MM.1S (cell line): Measurements from ENCODE around the gene SRSF8.

ENCODE experiments used
- DNase-seq: peaks from one replicate; pipeline ENCODE4 v3.0.0-alpha.2; 2015
- H2AFZ ChIP-seq: fragments of 300-600 bp; sonication (generic); 2 replicates; pipeline ENCODE4 v1.6.0; 2016; ENCODE audit warnings: antibody characterized with exemption, low read length
- H3F3A ChIP-seq: fragments of 300-600 bp; sonication (generic); 2 replicates; pipeline ENCODE4 v1.6.1; 2016; ENCODE audit warnings: mild to moderate bottlenecking, antibody characterized with exemption, low read length, moderate library complexity, mixed read lengths; ENCODE audit not compliant: insufficient read depth
- H3K27ac ChIP-seq: fragments of 300-600 bp; sonication (generic); 2 replicates; pipeline ENCODE4 v1.5.1; 2016; ENCODE audit warnings: mild to moderate bottlenecking, low read length
- H3K27me3 ChIP-seq: fragments of 300-600 bp; sonication (generic); replicated peaks from 2 replicates; pipeline ENCODE4 v1.6.0; 2016; ENCODE audit warnings: low read length; ENCODE audit not compliant: insufficient read depth
- H3K36me3 ChIP-seq: fragments of 300-600 bp; sonication (generic); replicated peaks from 2 replicates; pipeline ENCODE4 v1.6.1; 2016; ENCODE audit warnings: mild to moderate bottlenecking, low read length, mixed read lengths; ENCODE audit not compliant: insufficient read depth
- H3K4me1 ChIP-seq: fragments of 300-600 bp; sonication (generic); 2 replicates; pipeline ENCODE4 v1.6.1; 2016; ENCODE audit warnings: low read length, mixed read lengths
- H3K4me2 ChIP-seq: fragments of 300-600 bp; sonication (generic); 2 replicates; pipeline ENCODE4 v1.6.0; 2016; ENCODE audit warnings: low read depth, low read length
- H3K4me3 ChIP-seq: fragments of 300-600 bp; sonication (generic); 2 replicates; pipeline ENCODE4 v1.5.1; 2016; ENCODE audit warnings: low read length, mixed read lengths
- H3K79me2 ChIP-seq: fragments of 300-600 bp; sonication (generic); 2 replicates; pipeline ENCODE4 v1.6.1; 2016; ENCODE audit warnings: mixed run types, low read length, mixed read lengths
- H3K9ac ChIP-seq: fragments of 300-600 bp; sonication (generic); 2 replicates; pipeline ENCODE4 v1.6.1; 2016; ENCODE audit warnings: low read length, mixed read lengths
- H3K9me2 ChIP-seq: fragments of 300-600 bp; sonication (generic); replicated peaks from 2 replicates; pipeline ENCODE4 v1.6.1; 2016; ENCODE audit warnings: mild to moderate bottlenecking, low read length, mixed read lengths; ENCODE audit not compliant: insufficient read depth
- H3K9me3 ChIP-seq: fragments of 300-600 bp; sonication (generic); replicated peaks from 2 replicates; pipeline ENCODE4 v1.6.1; 2016; ENCODE audit warnings: mild to moderate bottlenecking, low read length, mixed read lengths; ENCODE audit not compliant: insufficient read depth
- H4K20me1 ChIP-seq: fragments of 300-600 bp; sonication (generic); 2 replicates; pipeline ENCODE4 v1.6.1; 2016; ENCODE audit warnings: mild to moderate bottlenecking, low read length, moderate library complexity, mixed read lengths; ENCODE audit not compliant: insufficient read depth
- CTCF ChIP-seq: fragments of 300-600 bp; sonication (generic); IDR thresholded peaks from 2 replicates; pipeline ENCODE4 v1.5.1; 2016; ENCODE audit warnings: antibody characterized with exemption, low read length, mixed read lengths
- EZH2 ChIP-seq: fragments of 300-600 bp; sonication (generic); optimal IDR thresholded peaks from 2 replicates; pipeline ENCODE3; 2017; ENCODE audit warnings: low read depth, mild to moderate bottlenecking, antibody characterized with exemption, low read length, mixed read lengths
- EZH2phosphoT487 ChIP-seq: fragments of 300-600 bp; sonication (generic); IDR thresholded peaks from 2 replicates; pipeline ENCODE4 v1.6.1; 2018; ENCODE audit warnings: antibody characterized with exemption, low read length

SRSF8 gene

GRCh38 chr11:95101935-95102334 lies 35.2 kb downstream of the SRSF8 start:
- H4K20me1 ChIP-seq, result no peaks in the 10 kb centered on the region
- TF ChIP-seq EZH2 (no peak), CTCF (no peak), EZH2phosphoT487 (no peak)
- H3K27me3 ChIP-seq, result no peaks in the 10 kb centered on the region
- H3K9me3 ChIP-seq, result no peaks in the 10 kb centered on the region
- H3K9ac ChIP-seq, result no peak overlapping the region
- no peak overlapping the region for H3K27ac ChIP-seq
- H3K36me3 ChIP-seq, result no peaks in the 10 kb centered on the region
- no peak overlapping the region for H3K4me2 ChIP-seq
- H3K79me2 ChIP-seq, result no peaks in the 10 kb centered on the region
- no peaks in the 10 kb centered on the region for H3K4me1 ChIP-seq
- no peak overlapping the region for H3K4me3 ChIP-seq
- no peak overlapping the region for H2AFZ ChIP-seq
- H3K9me2 ChIP-seq, result no peaks in the 10 kb centered on the region
- no peak for DNase-seq
- no peaks in the 10 kb centered on the region for H3F3A ChIP-seq

GRCh38 chr11:95102733-95103132 lies 36.0 kb downstream of the SRSF8 start:
- no peak for DNase-seq
- no peak overlapping the region for H2AFZ ChIP-seq
- H3K4me1 ChIP-seq, result no peaks in the 10 kb centered on the region
- H3K27me3 ChIP-seq, result no peaks in the 10 kb centered on the region
- no peaks in the 10 kb centered on the region for H3F3A ChIP-seq
- no peak overlapping the region for H3K9ac ChIP-seq
- H3K36me3 ChIP-seq, result no peaks in the 10 kb centered on the region
- H3K4me2 ChIP-seq, result no peak overlapping the region
- H3K9me3 ChIP-seq, result no peaks in the 10 kb centered on the region
- no peaks in the 10 kb centered on the region for H3K79me2 ChIP-seq
- no peak overlapping the region for H3K27ac ChIP-seq
- TF ChIP-seq CTCF (no peak), EZH2phosphoT487 (no peak), EZH2 (no peak)
- H4K20me1 ChIP-seq, result no peaks in the 10 kb centered on the region
- no peak overlapping the region for H3K4me3 ChIP-seq
- H3K9me2 ChIP-seq, result no peaks in the 10 kb centered on the region

- no peaks in the 10 kb centered on the region for H3K79me2 ChIP-seq
- H3K27me3 ChIP-seq, result no peaks in the 10 kb centered on the region
- H3K36me3 ChIP-seq, result no peaks in the 10 kb centered on the region
- H4K20me1 ChIP-seq, result no peaks in the 10 kb centered on the region
- H3K4me1 ChIP-seq, result no peaks in the 10 kb centered on the region
- no peak overlapping the region for H2AFZ ChIP-seq
- H3K27ac ChIP-seq, result no peak overlapping the region
- TF ChIP-seq EZH2phosphoT487 (no peak), EZH2 (no peak), CTCF (no peak)
- no peak overlapping the region for H3K4me3 ChIP-seq
- H3K9me2 ChIP-seq, result no peaks in the 10 kb centered on the region
- no peak overlapping the region for H3K4me2 ChIP-seq
- H3F3A ChIP-seq, result no peaks in the 10 kb centered on the region
- no peak overlapping the region for H3K9ac ChIP-seq
- H3K9me3 ChIP-seq, result no peaks in the 10 kb centered on the region
- no peak for DNase-seq
Observed at GRCh38 chr11:95103701-95104100, 37.0 kb downstream of the SRSF8 start.
